Thoracic aorta (tissue), 2 donors: ENCODE measurements around the gene FARS2. TPM values are rescaled to one million over a fixed set of nuclear protein-coding genes. Genes with fewer than 3 reads are reported as not detected.

Source experiments
- ATAC-seq: fragments of 150-250 bp; one replicate; pipeline ENCODE4 v1.8.0; 2017; ENCODE audit warnings: low read depth; ENCODE audit not compliant: insufficient number of reproducible peaks, low FRiP score
- DNase-seq: peaks from one replicate; pipeline ENCODE4 v3.0.0-alpha.2; 2020; ENCODE audit warnings: low spot score
- H3K27ac ChIP-seq, 2 donors: fragments of 200-600 bp; sonication (generic); 1 replicate in 1 of 2; 2 replicates in 1 of 2; pipeline ENCODE4 v1.5.1; 2016; ENCODE audit warnings: mild to moderate bottlenecking in 2 of 2, moderate library complexity in 2 of 2
- H3K27me3 ChIP-seq: fragments of 200-600 bp; sonication (generic); replicated peaks from 2 replicates; pipeline ENCODE4 v1.6.0; 2016; ENCODE audit warnings: mild to moderate bottlenecking; ENCODE audit not compliant: insufficient read depth
- H3K36me3 ChIP-seq: fragments of 200-600 bp; sonication (generic); one replicate; pipeline ENCODE4 v1.5.1; 2016
- H3K4me1 ChIP-seq, 2 donors: fragments of 200-600 bp; sonication (generic); 1 replicate in 1 of 2; 2 replicates in 1 of 2; pipeline versions ENCODE4 v1.5.1 to v1.6.0; 2016; ENCODE audit warnings: low read depth in 2 of 2, mild to moderate bottlenecking in 1 of 2; ENCODE audit not compliant: control insufficient read depth in 1 of 2
- H3K4me3 ChIP-seq: fragments of 200-600 bp; sonication (generic); 2 replicates; pipeline ENCODE4 v1.5.1; 2016; ENCODE audit warnings: mild to moderate bottlenecking
- H3K9me3 ChIP-seq: fragments of 200-600 bp; sonication (generic); 2 replicates; pipeline ENCODE4 v1.5.1; 2016
- CTCF ChIP-seq: fragments of 200-600 bp; sonication (generic); IDR thresholded peaks from one replicate; pipeline ENCODE4 v1.5.1; 2019; ENCODE audit warnings: antibody characterized with exemption
- total RNA-seq, 2 donors: library from RNA; depleted of rRNA; stranded (reverse); fragments of >200 nt; gene quantifications; one replicate each; pipeline versions ENCODE4 v1.1.0 to v1.2.3, GENCODE V29; 2016

The FARS2 gene
- total RNA-seq, 2 donors from 2014 or later, result 10.4 to 11.6 TPM

GRCh38 chr6:5504078-5504477 lies 242.8 kb downstream of the FARS2 start:
- no peak overlapping the region for H3K27ac ChIP-seq
- peaks cover 1 to 3% of the 10 kb centered on the region in 2 donors for H3K4me1 ChIP-seq
- DNase-seq (no peak), ATAC-seq (no peak)
- no peak overlapping the region for H3K4me3 ChIP-seq
- no peaks in the 10 kb centered on the region for H3K27me3 ChIP-seq
- no peaks in the 10 kb centered on the region for H3K9me3 ChIP-seq
- TF ChIP-seq CTCF, result no peak
- H3K36me3 ChIP-seq, result no peaks in the 10 kb centered on the region

GRCh38 chr6:5506149-5506548 lies 244.8 kb downstream of the FARS2 start:
- no peak for ATAC-seq
- TF ChIP-seq CTCF, result no peak

GRCh38 chr6:5506597-5506996 lies 245.3 kb downstream of the FARS2 start:
- Histone ChIP-seq H3K27ac (no peak overlapping the region), H3K4me3 (no peak overlapping the region), H3K27me3 (no peaks in the 10 kb centered on the region), H3K4me1 (no peaks in the 10 kb centered on the region), H3K36me3 (no peaks in the 10 kb centered on the region), H3K9me3 (no peaks in the 10 kb centered on the region)
- no peak for TF ChIP-seq CTCF
- ATAC-seq (no peak), DNase-seq (no peak)

More at GRCh38 chr6:5506149-5506548, 244.8 kb downstream of the FARS2 start:
- no peak overlapping the region for H3K4me3 ChIP-seq
- H3K27ac ChIP-seq, result no peak overlapping the region
- no peaks in the 10 kb centered on the region for H3K27me3 ChIP-seq
- H3K9me3 ChIP-seq, result no peaks in the 10 kb centered on the region
- H3K36me3 ChIP-seq, result no peaks in the 10 kb centered on the region
- no peaks in the 10 kb centered on the region for H3K4me1 ChIP-seq
- no peak for DNase-seq

GRCh38 chr6:5507131-5507681 lies 245.9 kb downstream of the FARS2 start:
- Histone ChIP-seq H3K27me3 (no peaks in the 10 kb centered on the region), H3K9me3 (no peaks in the 10 kb centered on the region), H3K27ac (no peak overlapping the region), H3K36me3 (no peaks in the 10 kb centered on the region), H3K4me3 (no peak overlapping the region), H3K4me1 (no peaks in the 10 kb centered on the region)
- DNase-seq (no peak), ATAC-seq (no peak)
- no peak for TF ChIP-seq CTCF

- H3K9me3 ChIP-seq, result no peaks in the 10 kb centered on the region
- no peak for TF ChIP-seq CTCF
- H3K27me3 ChIP-seq, result no peaks in the 10 kb centered on the region
- H3K36me3 ChIP-seq, result no peaks in the 10 kb centered on the region
- DNase-seq (no peak), ATAC-seq (no peak)
- H3K27ac ChIP-seq, result no peak overlapping the region
- H3K4me3 ChIP-seq, result no peak overlapping the region
- no peaks in the 10 kb centered on the region for H3K4me1 ChIP-seq
These were observed 247.8 kb downstream of the FARS2 start for GRCh38 chr6:5509106-5509505.
